ENCODE measurements around the gene MICALL2.

GRCh38 chr7:1400371-1400770 is 58.9 kb downstream of the MICALL2 start:
- no peak for TF ChIP-seq POLR2A (IDR thresholded peaks at IDR 0.05; ENCODE audit: low read length)
- TF ChIP-seq GATA1 (IDR thresholded peaks at IDR 0.05; ENCODE audit: low read depth, low read length), result no peak
